Ovary (tissue), 9 donors: Measurements from ENCODE around the gene KPTN. TPM values are rescaled to one million over a fixed set of nuclear protein-coding genes. Genes with fewer than 3 reads are reported as not detected.

Experiments used
- DNase-seq, 5 donors: peaks; one replicate each; pipeline ENCODE4 v3.0.0-alpha.2; 2019 to 2020
- H3K27ac ChIP-seq, 2 donors: fragments of 200-600 bp; one replicate each; pipeline versions ENCODE4 v1.5.1 to v1.8.0; 2019 to 2022
- H3K27me3 ChIP-seq: fragments of 200-600 bp; one replicate; pipeline ENCODE4 v1.8.0; 2022
- H3K36me3 ChIP-seq: fragments of 200-600 bp; sonication (generic); one replicate; pipeline ENCODE4 v1.5.1; 2019
- H3K4me1 ChIP-seq: one replicate; pipeline ENCODE4 v1.8.1; 2013; ENCODE audit warnings: mild to moderate bottlenecking, moderate library complexity; ENCODE audit not compliant: insufficient read depth
- H3K4me3 ChIP-seq: fragments of 200-600 bp; sonication (generic); one replicate; pipeline ENCODE4 v1.5.1; 2017
- H3K9me3 ChIP-seq, 2 donors: fragments of 200-600 bp in 1 of 2; sonication (generic) in 1 of 2; one replicate each; pipeline versions ENCODE4 v1.5.1 to v1.8.1; 2013 to 2019; ENCODE audit warnings: mild to moderate bottlenecking in 1 of 2, moderate library complexity in 1 of 2
- CTCF ChIP-seq, 3 donors: fragments of 450-650 bp in 2 of 3; fragments of 200-600 bp in 1 of 3; IDR thresholded peaks; one replicate each; pipeline versions ENCODE4 v1.5.1 to v1.8.0; 2016 to 2022; ENCODE audit warnings: antibody characterized with exemption in 3 of 3, mild to moderate bottlenecking in 1 of 3
- EP300 ChIP-seq: sonication (generic); formaldehyde crosslinking; IDR thresholded peaks from one replicate; pipeline ENCODE4 v1.6.1; 2017; ENCODE audit warnings: antibody characterized with exemption
- POLR2A ChIP-seq: fragments of 450-650 bp; IDR thresholded peaks from one replicate; pipeline ENCODE4 v1.6.1; 2017; ENCODE audit warnings: antibody characterized with exemption, mild to moderate bottlenecking, moderate library complexity
- WGBS, 3 donors: extraction: QIAGEN DNeasy Blood & Tissue Kit in 1 of 3; methylation state at CpG; one replicate each; pipeline versions ENCODE4 v1.1.5 to v1.1.7; 2013 to 2017; 5-methylcytosine and 5-hydroxymethylcytosine counted together
- intact Hi-C, 4 donors: fragments of 100-400 bp; cut with DNase I; formaldehyde crosslinking; loops; one replicate each; pipeline versions ENCODE4 v1.11.0 to v1.15.1; 2022 to 2023
- polyA plus RNA-seq, 2 donors: library from polyadenylated mRNA; stranded (reverse); fragments of 200-250 nt in 1 of 2; fragments of 350-450 nt in 1 of 2; fragmentation: Illumina TruSeq in 1 of 2; extraction: RNeasy Lipid Tissue Mini Kit (QIAGEN cat#74804) in 1 of 2; gene quantifications; one replicate each; pipeline ENCODE4 v1.2.3, GENCODE V29; 2013 to 2014
- total RNA-seq, 7 donors: library from RNA; depleted of rRNA in 2 of 7; stranded (reverse); fragments of >200 nt in 2 of 7; fragmentation: NEBNext Ultra II Directional in 3 of 7; extraction: Animal tissue kit (Norgen Biotek cat#: 25700) in 3 of 7; gene quantifications; one replicate each; pipeline versions ENCODE4 v1.1.0 to v1.2.4, GENCODE V29; 2016 to 2023
- donor health status: DM: no; HTN: no; CAD: no; lungs with moderate emphysema.
- donor health status: DM: no; HTN: no; CAD: no.
- donor health status: Bipolar disorder and iron deficiency.
- donor health status: DM: yes; HTN: yes; CAD: no.
- donor health status: DM: no; HTN: no; CAD: no.
- donor health status: DM: yes; HTN: yes; CAD: no.

Gene KPTN
- total and polyA plus RNA-seq, 9 donors = 2.8 to 5.5 (median 4.4) TPM

DNA sequence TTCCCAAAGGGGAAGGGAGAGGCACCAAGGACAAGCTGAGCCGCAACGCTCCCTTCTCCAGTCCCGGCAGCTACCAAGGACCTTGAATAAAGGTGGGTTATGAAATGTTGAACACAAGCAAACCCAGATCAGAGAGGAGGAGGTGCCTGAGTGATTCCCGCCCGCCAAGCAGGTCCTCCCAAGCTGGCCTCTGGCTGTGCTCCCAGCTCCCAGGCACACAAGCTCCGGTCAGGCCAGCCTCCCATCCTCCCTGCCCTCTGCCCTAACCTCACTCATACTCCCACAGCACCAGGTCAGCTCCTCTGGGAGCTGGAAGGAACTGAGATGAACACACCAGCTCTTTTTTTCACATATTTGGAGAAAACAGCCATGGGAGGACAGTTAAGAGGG lies 27.1 kb upstream of the KPTN start:
- H3K9me3 ChIP-seq = no peaks in the 10 kb centered on the region
- peak; percentile 82 to 94 (median 88) for DNase-seq
- H3K27ac ChIP-seq = peak overlapping the region; percentile 56 to 68
- peak in 1 of 3 donors; percentile 15 for TF ChIP-seq CTCF (IDR thresholded peaks at IDR 0.05)
- TF ChIP-seq POLR2A = peak; percentile 16
- TF ChIP-seq EP300 = no peak
- H3K36me3 ChIP-seq = no peaks in the 10 kb centered on the region
- WGBS, 3 donors = 5 to 8% (median 5%) methylated on average over 6 of the region's 6 CpGs
- peaks cover 45% of the 10 kb centered on the region for H3K4me1 ChIP-seq
- no peak overlapping the region for H3K4me3 ChIP-seq
- intact Hi-C loops = loop anchor here in 3 of 4 donors (10.0 kb wide), 5 partner anchors 76 to 264 kb away; partner anchors contain the start of genes BICRA (in 2 of the 3) and SELENOW (in 1 of the 3)
- no peaks in the 10 kb centered on the region for H3K27me3 ChIP-seq

GRCh38 chr19:47510516-47511127 lies 26.6 kb upstream of the KPTN start:
- TF ChIP-seq POLR2A (no peak), EP300 (no peak), CTCF (IDR thresholded peaks at IDR 0.05) (no peak)
- H3K27me3 ChIP-seq = no peaks in the 10 kb centered on the region
- H3K4me1 ChIP-seq = peaks cover 44% of the 10 kb centered on the region
- intact Hi-C loops = loop anchor here in 3 of 4 donors (10.0 kb wide), 5 partner anchors 76 to 264 kb away; partner anchors contain the start of genes BICRA (in 2 of the 3) and SELENOW (in 1 of the 3)
- no peak for DNase-seq
- no peaks in the 10 kb centered on the region for H3K36me3 ChIP-seq
- no peaks in the 10 kb centered on the region for H3K9me3 ChIP-seq
- no peak overlapping the region for H3K4me3 ChIP-seq
- H3K27ac ChIP-seq = peak overlapping the region; percentile 56 to 68
- WGBS, 3 donors = 36 to 44% (median 38%) methylated on average over 12 of the region's 12 CpGs

- Histone ChIP-seq H3K9me3 (no peaks in the 10 kb centered on the region), H3K4me1 (peaks cover 44% of the 10 kb centered on the region), H3K4me3 (no peak overlapping the region), H3K36me3 (no peaks in the 10 kb centered on the region), H3K27me3 (no peaks in the 10 kb centered on the region), H3K27ac (peak overlapping the region in 1 of 2 donors; percentile 56)
- no peak for DNase-seq
- 56 to 76% (median 65%) methylated on average over 4 to 8 of the region's 8 CpGs for WGBS, 3 donors
- intact Hi-C loops = loop anchor here in 3 of 4 donors (10.0 kb wide), 5 partner anchors 75 to 265 kb away; partner anchors contain the start of genes BICRA (in 2 of the 3) and SELENOW (in 1 of the 3)
- TF ChIP-seq EP300 (no peak), POLR2A (no peak), CTCF (IDR thresholded peaks at IDR 0.05) (no peak)
Measured at GRCh38 chr19:47509973-47510372, 26.0 kb upstream of the KPTN start.

- TF ChIP-seq CTCF (IDR thresholded peaks at IDR 0.05) (no peak), EP300 (no peak), POLR2A (no peak)
- intact Hi-C loops = no loop called here
- peaks cover 44% of the 10 kb centered on the region for H3K4me1 ChIP-seq
- no peaks in the 10 kb centered on the region for H3K36me3 ChIP-seq
- no peak overlapping the region for H3K27ac ChIP-seq
- no peaks in the 10 kb centered on the region for H3K9me3 ChIP-seq
- no peaks in the 10 kb centered on the region for H3K27me3 ChIP-seq
- DNase-seq = no peak
- WGBS, 3 donors = 76 to 86% (median 84%) methylated on average over 20 of the region's 20 CpGs
- H3K4me3 ChIP-seq = no peak overlapping the region
Measured at GRCh38 chr19:47509170-47509847, 25.3 kb upstream of the KPTN start.
